ENCODE measurements around the gene YEATS2.
"Not testable (repeated sequence)": the region's sequence is repeated elsewhere in the genome, so short reads cannot be mapped to it uniquely, and the experiment has no call there.

YEATS2 gene

DNA sequence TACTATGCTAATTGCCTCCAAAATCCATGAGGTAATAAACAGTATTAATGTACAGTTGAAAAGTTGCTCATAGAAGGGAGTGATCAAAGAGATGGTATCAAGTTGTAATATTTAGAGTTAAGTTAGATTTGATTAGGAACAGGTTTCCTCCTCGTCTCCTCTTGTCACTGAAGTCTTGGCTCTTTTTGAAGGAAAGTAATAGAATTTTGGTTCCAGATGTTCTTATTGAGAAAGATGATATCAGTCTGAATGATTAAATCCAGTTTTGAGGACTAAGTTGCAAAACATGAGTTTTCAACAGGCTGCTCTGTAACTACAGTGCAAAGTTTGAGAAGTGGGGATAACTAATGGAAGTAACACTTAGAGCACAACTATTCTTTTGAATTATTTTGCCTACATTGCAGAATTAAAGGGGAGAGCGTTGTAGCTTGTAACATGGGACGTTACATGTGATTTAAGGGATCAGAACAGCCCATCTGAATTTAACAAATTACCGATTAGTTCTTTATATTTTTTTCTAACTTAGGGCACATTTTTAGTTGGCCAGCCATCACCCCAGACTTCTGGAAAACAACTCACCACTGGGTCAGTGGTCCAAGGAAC is 79.5 kb downstream of the YEATS2 start:
- no peak for DNase-seq (ENCODE audit: low read depth in 3 of 3)

- DNase-seq (ENCODE audit: low read depth in 3 of 3) = no peak
These were observed 82.4 kb downstream of the YEATS2 start for GRCh38 chr3:183779896-183780465.

GRCh38 chr3:183781246-183781645 is 83.6 kb downstream of the YEATS2 start:
- no peak for DNase-seq (ENCODE audit: low read depth in 3 of 3)

GRCh38 chr3:183782576-183783276 is 85.1 kb downstream of the YEATS2 start:
- DNase-seq (ENCODE audit: low read depth in 3 of 3) = no peak

GRCh38 chr3:183784503-183784902 is 86.9 kb downstream of the YEATS2 start:
- DNase-seq (ENCODE audit: low read depth in 3 of 3) = not testable (repeated sequence)

DNA sequence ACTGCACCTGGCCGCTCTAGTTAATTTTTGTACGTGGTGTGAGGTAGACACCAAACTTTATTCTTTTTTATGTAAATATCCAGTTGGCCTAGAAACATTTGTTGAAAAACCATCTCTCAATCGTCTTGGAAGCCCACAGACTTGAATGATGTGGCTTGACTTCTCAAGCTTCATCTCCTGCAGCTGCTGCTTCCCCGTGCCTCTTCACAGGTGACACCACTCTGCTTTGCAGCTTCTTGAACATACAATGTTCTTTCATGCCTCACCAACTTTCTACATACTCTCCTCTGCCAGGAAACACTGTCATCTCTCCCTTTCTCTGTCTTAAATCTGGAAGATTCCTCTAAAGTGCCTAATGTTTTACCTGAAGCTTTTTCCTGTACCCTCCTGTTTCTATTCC is 92.2 kb downstream of the YEATS2 start:
- no peak for DNase-seq (ENCODE audit: low read depth in 3 of 3)

GRCh38 chr3:183790700-183791099 is 93.1 kb downstream of the YEATS2 start:
- DNase-seq (ENCODE audit: low read depth in 3 of 3) = no peak

DNA sequence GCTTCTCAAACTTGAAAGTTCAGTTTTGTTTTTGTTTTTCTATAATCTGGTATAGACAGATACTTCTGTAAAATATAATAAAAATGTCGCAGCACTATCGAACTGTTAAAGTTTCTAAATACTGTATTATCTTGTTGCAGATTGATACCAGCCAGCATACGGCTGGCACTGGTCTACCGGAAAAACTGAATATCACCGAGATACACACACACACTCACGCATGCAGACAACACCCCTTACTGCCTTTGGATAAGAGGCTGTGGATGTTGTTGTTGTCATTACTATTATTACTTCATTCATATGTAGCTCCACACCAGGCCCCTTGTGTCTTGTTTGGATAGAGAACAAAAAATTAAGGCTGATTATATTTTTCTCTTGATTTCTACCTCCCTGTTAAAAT is 95.4 kb downstream of the YEATS2 start:
- no peak for DNase-seq (ENCODE audit: low read depth in 3 of 3)

DNA sequence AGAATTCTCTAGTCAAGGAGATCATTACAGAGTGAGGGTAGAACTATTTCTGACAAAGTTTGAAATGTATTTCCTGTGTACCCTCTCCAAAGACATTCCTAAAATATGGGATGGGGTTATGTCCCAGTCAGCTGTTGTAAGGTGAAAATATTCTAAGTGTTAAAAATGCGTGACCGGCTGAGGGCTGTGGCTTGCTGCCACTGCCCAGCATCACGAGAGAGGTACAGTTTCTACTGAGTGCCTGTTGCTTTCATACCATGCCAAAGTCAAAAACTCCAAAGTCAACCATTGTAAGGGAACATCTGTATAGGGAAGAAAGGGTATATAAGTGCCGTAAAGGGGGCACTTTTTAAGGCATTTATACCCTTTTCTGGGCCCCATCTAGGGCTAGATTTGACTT is 96.9 kb downstream of the YEATS2 start:
- DNase-seq (ENCODE audit: low read depth in 3 of 3) = no peak

GRCh38 chr3:183796372-183796771 is 98.8 kb downstream of the YEATS2 start:
- no peak for DNase-seq (ENCODE audit: low read depth in 3 of 3)

DNA sequence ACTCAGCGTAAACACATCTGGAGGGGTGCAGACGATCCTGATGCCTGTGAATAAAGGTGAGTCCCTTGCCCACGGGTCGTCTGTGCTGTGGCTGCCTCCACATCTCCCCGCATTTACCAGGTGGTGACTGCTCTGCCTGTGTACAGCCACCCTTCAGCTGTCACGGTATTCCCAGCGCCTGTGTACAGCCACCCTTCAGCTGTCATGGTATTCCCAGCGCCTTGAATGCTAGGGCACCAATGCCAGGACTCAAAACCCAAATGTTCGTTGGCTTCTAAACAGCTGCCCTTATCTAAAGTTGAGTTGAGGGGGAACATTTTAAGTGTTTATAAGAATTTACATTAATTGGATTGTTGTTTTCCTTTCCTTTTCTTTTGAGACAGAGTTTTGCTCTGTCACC is 100.4 kb downstream of the YEATS2 start:
- no peak for DNase-seq (ENCODE audit: low read depth in 3 of 3)

DNA sequence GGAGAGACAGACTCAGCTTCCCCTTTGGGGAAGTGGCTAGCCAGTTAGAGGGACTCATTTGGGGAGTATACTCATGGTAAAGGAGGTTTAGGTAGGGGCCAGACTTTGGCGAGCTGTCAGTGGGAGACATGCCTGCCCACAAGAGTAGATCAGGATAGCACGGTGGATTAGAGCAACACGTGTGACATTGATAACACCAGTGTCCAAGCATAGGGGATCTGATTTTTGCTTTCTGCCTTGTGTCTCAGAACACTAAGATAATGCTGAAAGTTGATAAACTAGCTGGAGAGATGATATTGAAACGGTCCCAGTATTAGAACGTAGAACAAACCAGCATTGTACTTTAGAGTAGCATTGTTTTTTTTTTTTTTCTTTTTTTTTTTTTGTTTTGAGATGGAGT is 101.9 kb downstream of the YEATS2 start:
- DNase-seq (ENCODE audit: low read depth in 3 of 3) = no peak

- DNase-seq (ENCODE audit: low read depth in 3 of 3) = no peak
These were observed 102.8 kb downstream of the YEATS2 start for GRCh38 chr3:183800243-183800863.

DNA sequence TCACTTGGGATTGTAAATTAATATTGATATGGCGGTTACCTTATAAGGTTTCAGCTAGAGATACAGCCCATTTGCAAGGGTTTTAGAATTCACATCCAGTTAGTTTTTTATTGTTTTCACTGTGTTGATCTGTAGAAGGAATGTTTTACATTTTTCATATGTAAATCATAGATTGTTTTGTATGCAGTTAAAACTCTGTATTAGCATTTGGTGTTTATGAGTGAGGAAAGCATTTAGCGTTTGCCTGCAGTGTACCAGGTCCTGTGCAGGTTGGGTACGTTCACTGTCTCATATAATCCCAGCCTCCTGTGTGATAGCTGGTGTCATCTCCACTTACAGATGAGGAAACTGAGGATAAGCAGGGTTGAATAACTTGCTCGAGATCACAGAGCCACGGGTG is 104.0 kb downstream of the YEATS2 start:
- no peak for DNase-seq (ENCODE audit: low read depth in 3 of 3)

DNA sequence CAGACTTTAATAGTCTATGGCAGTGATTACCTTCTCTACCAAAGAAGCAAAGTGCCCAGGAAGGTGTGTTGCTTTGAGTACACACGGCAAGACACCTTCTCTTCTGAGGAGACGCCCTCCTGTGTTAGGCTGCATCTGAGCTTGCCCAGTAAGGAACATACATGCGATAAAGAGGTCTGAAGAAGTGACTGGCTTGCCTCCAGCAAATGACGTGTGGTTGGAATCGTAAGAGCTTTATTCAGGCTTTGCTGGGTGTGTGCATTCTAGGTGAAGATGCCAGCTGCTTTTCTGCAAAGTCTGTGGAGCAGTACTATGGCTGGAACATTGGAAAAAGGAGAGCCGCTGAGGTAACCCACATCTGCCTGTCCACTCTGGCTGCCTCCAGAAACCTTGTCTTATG is 105.4 kb downstream of the YEATS2 start:
- no peak for DNase-seq (ENCODE audit: low read depth in 3 of 3)

DNA sequence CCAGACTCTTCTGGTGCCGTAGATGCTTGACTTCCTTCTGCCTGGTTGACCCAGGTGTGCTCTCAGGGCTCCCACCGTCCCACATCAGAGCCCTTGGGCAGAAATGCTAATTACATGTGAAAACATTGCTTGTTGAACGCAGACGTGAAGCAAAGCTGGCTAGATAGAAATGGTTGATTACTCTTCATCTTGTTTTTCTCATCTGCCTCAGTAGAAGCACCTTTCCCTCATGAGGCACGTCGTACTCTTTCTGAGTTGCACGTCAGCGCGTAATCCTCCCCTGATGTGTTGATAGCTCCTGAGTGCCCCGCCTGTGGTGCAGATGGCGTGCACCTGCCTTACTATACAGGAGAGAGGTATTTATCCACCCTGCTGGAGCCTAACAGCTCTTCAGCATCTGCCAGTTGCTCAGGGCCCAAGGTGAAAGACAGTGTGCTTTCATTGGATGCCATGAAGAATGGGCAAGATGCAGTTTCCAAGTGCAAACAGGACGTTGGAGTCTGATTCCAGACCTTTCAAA is 109.7 kb downstream of the YEATS2 start:
- no peak for DNase-seq (ENCODE audit: low read depth in 3 of 3)

GRCh38 chr3:183807881-183808280 is 110.3 kb downstream of the YEATS2 start:
- no peak for DNase-seq (ENCODE audit: low read depth in 3 of 3)

DNA sequence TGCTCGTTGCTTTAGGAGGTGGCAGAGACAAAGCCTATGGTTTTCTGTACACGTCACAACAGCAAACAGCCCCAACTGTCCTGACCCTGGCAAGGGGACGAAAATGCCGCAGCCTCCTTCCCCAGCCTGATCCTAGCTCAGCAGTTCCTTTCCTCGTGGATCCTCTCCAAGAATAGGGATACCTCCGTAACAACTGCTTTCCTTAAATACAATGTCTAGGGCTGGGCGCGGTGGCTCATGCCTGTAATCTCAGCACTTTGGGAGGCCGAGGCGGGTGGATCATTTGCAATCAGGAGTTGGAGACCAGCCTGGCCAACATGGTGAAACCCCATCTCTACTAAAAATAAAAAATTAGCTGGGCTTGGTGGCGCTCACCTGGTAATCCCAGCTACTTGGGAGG is 110.8 kb downstream of the YEATS2 start:
- no peak for DNase-seq (ENCODE audit: low read depth in 3 of 3)

DNA sequence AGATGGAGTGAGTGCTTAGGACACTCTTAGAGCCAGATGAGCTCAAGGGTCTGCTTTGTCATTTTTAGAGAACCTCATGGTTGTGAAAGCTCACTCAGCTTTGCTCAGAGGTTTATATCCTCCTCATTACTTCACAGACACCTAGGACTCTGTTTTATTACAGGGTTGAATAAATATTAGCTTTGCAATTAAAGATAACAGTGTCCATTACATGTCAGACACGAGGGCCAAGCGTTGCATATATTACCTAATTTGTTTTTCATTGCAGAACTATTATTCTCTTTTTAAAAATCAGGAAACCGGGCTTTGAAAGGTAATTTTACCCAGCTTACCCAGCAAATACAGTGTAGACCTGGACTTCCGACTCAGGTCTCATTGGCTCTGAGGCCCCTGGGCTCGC is 111.7 kb downstream of the YEATS2 start:
- no peak for DNase-seq (ENCODE audit: low read depth in 3 of 3)

- DNase-seq (ENCODE audit: low read depth in 3 of 3) = no peak
These were observed 113.3 kb downstream of the YEATS2 start for GRCh38 chr3:183810643-183811594.

- DNase-seq (ENCODE audit: low read depth in 3 of 3) = no peak
These were observed 114.0 kb downstream of the YEATS2 start for GRCh38 chr3:183811638-183812037.
